IPS-18a (cell line): ENCODE measurements around the gene KLF13.

Source experiments
- H3K27ac ChIP-seq: one replicate; pipeline ENCODE4 v1.5.1; 2013; ENCODE audit warnings: low read length
- H3K27me3 ChIP-seq: one replicate; pipeline ENCODE4 v1.6.1; 2013; ENCODE audit warnings: mild to moderate bottlenecking, low read length; ENCODE audit not compliant: control insufficient read depth, insufficient read depth
- H3K36me3 ChIP-seq: one replicate; pipeline ENCODE4 v1.6.1; 2013; ENCODE audit warnings: low read depth, low read length; ENCODE audit not compliant: control insufficient read depth
- H3K4me1 ChIP-seq: one replicate; pipeline ENCODE4 v1.6.1; 2013; ENCODE audit warnings: low read depth, low read length; ENCODE audit not compliant: control insufficient read depth
- H3K4me3 ChIP-seq: one replicate; pipeline ENCODE4 v1.5.1; 2013; ENCODE audit warnings: low read length
- H3K9ac ChIP-seq: one replicate; pipeline ENCODE4 v1.6.1; 2013; ENCODE audit warnings: mild to moderate bottlenecking, low read length, moderate library complexity
- H3K9me3 ChIP-seq: one replicate; pipeline ENCODE4 v1.6.1; 2013; ENCODE audit warnings: low read depth, low read length; ENCODE audit not compliant: control insufficient read depth

KLF13 gene

GRCh38 chr15:31365655-31366127, 39.1 kb downstream of the KLF13 start:
- no peaks in the 10 kb centered on the region for H3K36me3 ChIP-seq
- no peak overlapping the region for H3K4me3 ChIP-seq
- H3K4me1 ChIP-seq: peaks cover 59% of the 10 kb centered on the region
- H3K27me3 ChIP-seq: no peaks in the 10 kb centered on the region
- no peak overlapping the region for H3K9ac ChIP-seq
- no peak overlapping the region for H3K27ac ChIP-seq
- H3K9me3 ChIP-seq: no peaks in the 10 kb centered on the region

- Histone ChIP-seq H3K36me3 (no peaks in the 10 kb centered on the region), H3K27me3 (no peaks in the 10 kb centered on the region), H3K9me3 (no peaks in the 10 kb centered on the region), H3K27ac (no peak overlapping the region), H3K9ac (no peak overlapping the region), H3K4me1 (peaks cover 53% of the 10 kb centered on the region), H3K4me3 (no peak overlapping the region)
These were observed 39.6 kb downstream of the KLF13 start for GRCh38 chr15:31366169-31366734.

GRCh38 chr15:31367021-31367729, 40.5 kb downstream of the KLF13 start:
- Histone ChIP-seq H3K27ac (no peak overlapping the region), H3K4me1 (peaks cover 44% of the 10 kb centered on the region), H3K27me3 (no peaks in the 10 kb centered on the region), H3K36me3 (no peaks in the 10 kb centered on the region), H3K4me3 (no peak overlapping the region), H3K9ac (no peak overlapping the region), H3K9me3 (no peaks in the 10 kb centered on the region)

- Histone ChIP-seq H3K4me3 (no peak overlapping the region), H3K27me3 (no peaks in the 10 kb centered on the region), H3K4me1 (peaks cover 40% of the 10 kb centered on the region), H3K36me3 (no peaks in the 10 kb centered on the region), H3K9me3 (no peaks in the 10 kb centered on the region), H3K27ac (no peak overlapping the region), H3K9ac (no peak overlapping the region)
These were observed 41.2 kb downstream of the KLF13 start for GRCh38 chr15:31367730-31368344.

GRCh38 chr15:31369727-31370126, 43.1 kb downstream of the KLF13 start:
- Histone ChIP-seq H3K4me3 (no peak overlapping the region), H3K9me3 (no peaks in the 10 kb centered on the region), H3K4me1 (peaks cover 33% of the 10 kb centered on the region), H3K27me3 (no peaks in the 10 kb centered on the region), H3K36me3 (no peaks in the 10 kb centered on the region), H3K27ac (no peak overlapping the region), H3K9ac (no peak overlapping the region)

- Histone ChIP-seq H3K4me3 (no peak overlapping the region), H3K27ac (no peak overlapping the region), H3K4me1 (peaks cover 21% of the 10 kb centered on the region), H3K9ac (no peak overlapping the region), H3K9me3 (no peaks in the 10 kb centered on the region), H3K27me3 (no peaks in the 10 kb centered on the region), H3K36me3 (no peaks in the 10 kb centered on the region)
These were observed 45.0 kb downstream of the KLF13 start for GRCh38 chr15:31371520-31372240.

- no peaks in the 10 kb centered on the region for H3K27me3 ChIP-seq
- H3K9ac ChIP-seq: no peak overlapping the region
- no peak overlapping the region for H3K27ac ChIP-seq
- H3K4me3 ChIP-seq: no peak overlapping the region
- H3K4me1 ChIP-seq: peaks cover 13% of the 10 kb centered on the region
- H3K36me3 ChIP-seq: no peaks in the 10 kb centered on the region
- no peaks in the 10 kb centered on the region for H3K9me3 ChIP-seq
These were observed 46.0 kb downstream of the KLF13 start for GRCh38 chr15:31372635-31373091.

GRCh38 chr15:31373096-31373865, 46.6 kb downstream of the KLF13 start:
- Histone ChIP-seq H3K9ac (no peak overlapping the region), H3K27ac (no peak overlapping the region)

GRCh38 chr15:31373970-31374369, 47.3 kb downstream of the KLF13 start:
- Histone ChIP-seq H3K4me1 (peaks cover 13% of the 10 kb centered on the region), H3K36me3 (no peaks in the 10 kb centered on the region), H3K4me3 (no peak overlapping the region), H3K27me3 (no peaks in the 10 kb centered on the region), H3K27ac (no peak overlapping the region), H3K9ac (no peak overlapping the region), H3K9me3 (no peaks in the 10 kb centered on the region)

More at GRCh38 chr15:31373096-31373865, 46.6 kb downstream of the KLF13 start:
- Histone ChIP-seq H3K27me3 (no peaks in the 10 kb centered on the region), H3K4me1 (peaks cover 13% of the 10 kb centered on the region), H3K36me3 (no peaks in the 10 kb centered on the region), H3K9me3 (no peaks in the 10 kb centered on the region), H3K4me3 (no peak overlapping the region)

- Histone ChIP-seq H3K9ac (no peak overlapping the region), H3K9me3 (no peaks in the 10 kb centered on the region), H3K27me3 (no peaks in the 10 kb centered on the region), H3K36me3 (no peaks in the 10 kb centered on the region), H3K4me3 (no peak overlapping the region), H3K27ac (no peak overlapping the region), H3K4me1 (peaks cover 10% of the 10 kb centered on the region)
These were observed 47.9 kb downstream of the KLF13 start for GRCh38 chr15:31374489-31374888.

- Histone ChIP-seq H3K36me3 (no peaks in the 10 kb centered on the region), H3K27me3 (no peaks in the 10 kb centered on the region), H3K27ac (no peak overlapping the region), H3K9ac (no peak overlapping the region), H3K4me3 (no peak overlapping the region), H3K9me3 (no peaks in the 10 kb centered on the region), H3K4me1 (peaks cover 6% of the 10 kb centered on the region)
These were observed 48.4 kb downstream of the KLF13 start for GRCh38 chr15:31374986-31375385.
